ENCODE results near the gene SLC27A1.

- no peak for TF ChIP-seq EP300 (IDR thresholded peaks at IDR 0.05; ENCODE audit: borderline replicate concordance in 1 of 2, low read depth in 1 of 2, low read length in 1 of 2)
- TF ChIP-seq SIN3A (IDR thresholded peaks at IDR 0.05; ENCODE audit: borderline replicate concordance, low read depth, low read length): no peak
- TF ChIP-seq YY1 (IDR thresholded peaks at IDR 0.05; ENCODE audit: low read depth): no peak
Observed at GRCh38 chr19:17491287-17491686, 21.0 kb downstream of the SLC27A1 start.
